ENCODE measurements around the gene HIRA.

GRCh38 chr22:19471572-19471971 lies 40.0 kb upstream of the HIRA start:
- TF ChIP-seq CTCF (IDR thresholded peaks at IDR 0.05; ENCODE audit: low read depth, low read length) (no peak), EZH2phosphoT487 (IDR thresholded peaks at IDR 0.05; ENCODE audit: low read depth) (no peak)
